SK-N-SH (cell line): ENCODE results near the gene SHROOM2. TPM values are rescaled to one million over a fixed set of nuclear protein-coding genes. Genes with fewer than 3 reads are reported as not detected.
"Not testable (repeated sequence)": the region's sequence is repeated elsewhere in the genome, so short reads cannot be mapped to it uniquely, and the experiment has no call there.

ENCODE experiments used
- CTCF ChIA-PET: fragments of 300-600, 350-600 bp; formaldehyde crosslinking; extraction: SDS; loops from one replicate; lab custom pipeline; 2021; lab: Yijun Ruan, JAX
- POLR2A ChIA-PET: fragments of 350-600 bp; sonication (Branson Sonifier 250); formaldehyde crosslinking; extraction: SDS; loops from one replicate; lab custom pipeline; 2020; ENCODE audit warnings: antibody characterized with exemption, inconsistent platforms; lab: Yijun Ruan, JAX
- DNase-seq: peaks from one replicate; pipeline ENCODE4 v3.0.0; 2012
- H2AFZ ChIP-seq: fragments of 200-600 bp; sonication (generic); 2 replicates; pipeline ENCODE4 v1.8.1; 2016; ENCODE audit warnings: antibody characterized with exemption, mild to moderate bottlenecking, low read depth
- H3F3A ChIP-seq: fragments of 200-600 bp; sonication (generic); replicated peaks from 2 replicates; pipeline ENCODE3; 2016; ENCODE audit warnings: antibody characterized with exemption, mild to moderate bottlenecking; ENCODE audit not compliant: insufficient read depth
- H3K27ac ChIP-seq, 2 experiments: fragments of 200-500 bp in 1 of 2; fragments of 200-600 bp in 1 of 2; sonication (Bioruptor generic) in 1 of 2; sonication (generic), shearing (Covaris generic) in 1 of 2; 2 replicates each; pipeline versions ENCODE4 v1.5.1 to v1.6.1; 2014 to 2016; ENCODE audit warnings: low read depth in 2 of 2, inconsistent platforms in 1 of 2, low read length in 1 of 2, mild to moderate bottlenecking in 1 of 2, mixed read lengths in 1 of 2
- H3K27me3 ChIP-seq: fragments of 200-600 bp; sonication (generic), shearing (Covaris generic); 2 replicates; pipeline ENCODE4 v1.6.1; 2016; ENCODE audit warnings: mixed run types; ENCODE audit not compliant: insufficient read depth
- H3K36me3 ChIP-seq, 2 experiments: fragments of 200-500 bp in 1 of 2; fragments of 200-600 bp in 1 of 2; sonication (Bioruptor generic) in 1 of 2; sonication (generic) in 1 of 2; replicated peaks in 1 of 2; 2 replicates each; pipeline versions ENCODE3 to v1.5.1; 2014 to 2016; ENCODE audit warnings: low read length in 1 of 2, mild to moderate bottlenecking in 1 of 2; ENCODE audit not compliant: insufficient read depth in 2 of 2, control insufficient read depth in 1 of 2
- H3K4me1 ChIP-seq, 2 experiments: fragments of 200-500 bp in 1 of 2; fragments of 200-600 bp in 1 of 2; sonication (Bioruptor generic) in 1 of 2; sonication (generic), shearing (Covaris generic) in 1 of 2; 2 replicates each; pipeline versions ENCODE4 v1.5.1 to v1.6.1; 2014 to 2016; ENCODE audit warnings: low read depth in 1 of 2, low read length in 1 of 2, mixed run types in 1 of 2; ENCODE audit not compliant: insufficient read depth in 2 of 2, control insufficient read depth in 1 of 2
- H3K4me2 ChIP-seq: fragments of 200-600 bp; sonication (generic), shearing (Covaris generic); 2 replicates; pipeline ENCODE4 v1.6.1; 2017; ENCODE audit warnings: mixed run types
- H3K4me3 ChIP-seq, 2 experiments: fragments of 200-500 bp in 1 of 2; fragments of 200-600 bp in 1 of 2; sonication (Bioruptor generic) in 1 of 2; sonication (generic), shearing (Covaris generic) in 1 of 2; 2 replicates each; pipeline versions ENCODE4 v1.5.1 to v1.8.1; 2014 to 2016; ENCODE audit warnings: low read depth in 2 of 2, inconsistent platforms in 1 of 2, low read length in 1 of 2, mild to moderate bottlenecking in 1 of 2, mixed read lengths in 1 of 2, moderate library complexity in 1 of 2
- H3K79me2 ChIP-seq: fragments of 200-600 bp; sonication (generic); 2 replicates; pipeline ENCODE4 v1.8.1; 2017; ENCODE audit warnings: mild to moderate bottlenecking; ENCODE audit not compliant: insufficient read depth
- H3K9ac ChIP-seq: fragments of 200-600 bp; sonication (generic); 2 replicates; pipeline ENCODE4 v1.6.1; 2017; ENCODE audit warnings: mixed run types
- H3K9me2 ChIP-seq: fragments of 200-600 bp; sonication (generic); 2 replicates; pipeline ENCODE4 v1.6.1; 2017; ENCODE audit warnings: mixed run types
- H3K9me3 ChIP-seq: fragments of 200-600 bp; sonication (generic); 2 replicates; pipeline ENCODE4 v1.6.1; 2017; ENCODE audit warnings: mixed run types, mild to moderate bottlenecking, moderate library complexity
- H4K20me1 ChIP-seq: fragments of 200-600 bp; sonication (generic); 2 replicates; pipeline ENCODE4 v1.6.1; 2017; ENCODE audit warnings: mild to moderate bottlenecking, mixed run types; ENCODE audit not compliant: insufficient read depth
- GATA2 ChIP-seq: sonication (generic); formaldehyde crosslinking; IDR thresholded peaks from 2 replicates; pipeline ENCODE4 v1.5.0; 2020; ENCODE audit warnings: mild to moderate bottlenecking, missing genetic modification reagents
- NRF1 ChIP-seq: IDR thresholded peaks from 2 replicates; pipeline ENCODE4 v1.6.1; 2012; ENCODE audit warnings: low read depth, mild to moderate bottlenecking, low read length
- RFX5 ChIP-seq: IDR thresholded peaks from 2 replicates; pipeline ENCODE4 v1.6.1; 2012; ENCODE audit warnings: mild to moderate bottlenecking, improper control_type of control experiment, low read length
- SIN3A ChIP-seq: IDR thresholded peaks from 2 replicates; pipeline ENCODE4 v1.6.1; 2012; ENCODE audit warnings: low read depth, mild to moderate bottlenecking, low read length, moderate library complexity, borderline replicate concordance
- TCF12 ChIP-seq: IDR thresholded peaks from 2 replicates; pipeline ENCODE4 v1.4.0; 2012
- TEAD4 ChIP-seq: IDR thresholded peaks from 2 replicates; pipeline ENCODE4 v1.4.0; 2012; ENCODE audit warnings: mild to moderate bottlenecking, borderline replicate concordance; ENCODE audit not compliant: insufficient read depth
- WGBS: methylation state at CpG from one replicate; pipeline ENCODE4 v1.1.6; 2017; ENCODE audit warnings: low lambda C conversion rate; 5-methylcytosine and 5-hydroxymethylcytosine counted together
- polyA plus RNA-seq, 3 experiments: library from polyadenylated mRNA; depleted of rRNA; stranded (reverse); fragments of >200 nt; gene quantifications; 2 replicates each; pipeline ENCODE4 v1.2.3, GENCODE V29; 2012
- TF ChIP-seq, protein P1 (sequence below): fragments of 150-350 bp; IDR thresholded peaks from 2 replicates; pipeline ENCODE4 v1.6.1; 2016; ENCODE audit warnings: mild to moderate bottlenecking, low read depth, low read length
- TF ChIP-seq, protein P2 (sequence below): IDR thresholded peaks from 2 replicates; pipeline ENCODE4 v1.4.0; 2012; ENCODE audit warnings: low read depth, borderline replicate concordance

Gene SHROOM2
- polyA plus RNA-seq, 1 of the 3 experiments (the other 2 are of a cell fraction) = not detected

DNA sequence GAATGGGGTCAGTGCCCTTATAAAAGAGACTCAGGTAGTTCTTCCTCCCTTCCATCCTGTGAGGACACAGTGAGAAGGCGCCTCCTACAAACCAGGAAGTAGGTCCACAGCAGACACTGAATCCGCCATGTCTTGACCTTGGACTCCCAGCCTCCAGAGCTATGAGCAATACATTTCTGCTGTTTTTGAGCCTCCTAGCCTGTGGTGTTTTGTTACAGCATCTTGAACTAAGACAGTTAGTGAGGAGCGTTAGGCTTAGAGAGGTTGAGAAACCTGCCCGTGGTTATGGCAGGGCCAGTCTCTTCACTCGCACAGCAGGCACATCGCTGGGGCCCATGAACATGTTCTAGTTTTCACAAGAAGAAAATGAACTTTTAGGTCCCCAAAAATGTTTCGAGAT is 19.7 kb downstream of the SHROOM2 start:
- Histone ChIP-seq H2AFZ (no peak overlapping the region), H3K79me2 (no peaks in the 10 kb centered on the region), H3K9me3 (no peaks in the 10 kb centered on the region), H3F3A (no peaks in the 10 kb centered on the region), H3K4me1 (no peaks in the 10 kb centered on the region), H4K20me1 (no peaks in the 10 kb centered on the region), H3K4me3 (no peak overlapping the region), H3K9me2 (no peaks in the 10 kb centered on the region), H3K36me3 (no peaks in the 10 kb centered on the region), H3K27me3 (no peaks in the 10 kb centered on the region), H3K4me2 (no peak overlapping the region), H3K27ac (no peak overlapping the region), H3K9ac (no peak overlapping the region)
- CTCF ChIA-PET = no interaction called here
- POLR2A ChIA-PET = no interaction called here
- TF ChIP-seq TCF12 = no peak
- TF ChIP-seq SIN3A = no peak
- no peak for TF ChIP-seq TEAD4
- no peak for TF ChIP-seq GATA2 (CRISPR knock-in tag)
- TF ChIP-seq, protein P1, sequence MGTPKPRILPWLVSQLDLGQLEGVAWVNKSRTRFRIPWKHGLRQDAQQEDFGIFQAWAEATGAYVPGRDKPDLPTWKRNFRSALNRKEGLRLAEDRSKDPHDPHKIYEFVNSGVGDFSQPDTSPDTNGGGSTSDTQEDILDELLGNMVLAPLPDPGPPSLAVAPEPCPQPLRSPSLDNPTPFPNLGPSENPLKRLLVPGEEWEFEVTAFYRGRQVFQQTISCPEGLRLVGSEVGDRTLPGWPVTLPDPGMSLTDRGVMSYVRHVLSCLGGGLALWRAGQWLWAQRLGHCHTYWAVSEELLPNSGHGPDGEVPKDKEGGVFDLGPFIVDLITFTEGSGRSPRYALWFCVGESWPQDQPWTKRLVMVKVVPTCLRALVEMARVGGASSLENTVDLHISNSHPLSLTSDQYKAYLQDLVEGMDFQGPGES = no peak
- TF ChIP-seq, protein P2, sequence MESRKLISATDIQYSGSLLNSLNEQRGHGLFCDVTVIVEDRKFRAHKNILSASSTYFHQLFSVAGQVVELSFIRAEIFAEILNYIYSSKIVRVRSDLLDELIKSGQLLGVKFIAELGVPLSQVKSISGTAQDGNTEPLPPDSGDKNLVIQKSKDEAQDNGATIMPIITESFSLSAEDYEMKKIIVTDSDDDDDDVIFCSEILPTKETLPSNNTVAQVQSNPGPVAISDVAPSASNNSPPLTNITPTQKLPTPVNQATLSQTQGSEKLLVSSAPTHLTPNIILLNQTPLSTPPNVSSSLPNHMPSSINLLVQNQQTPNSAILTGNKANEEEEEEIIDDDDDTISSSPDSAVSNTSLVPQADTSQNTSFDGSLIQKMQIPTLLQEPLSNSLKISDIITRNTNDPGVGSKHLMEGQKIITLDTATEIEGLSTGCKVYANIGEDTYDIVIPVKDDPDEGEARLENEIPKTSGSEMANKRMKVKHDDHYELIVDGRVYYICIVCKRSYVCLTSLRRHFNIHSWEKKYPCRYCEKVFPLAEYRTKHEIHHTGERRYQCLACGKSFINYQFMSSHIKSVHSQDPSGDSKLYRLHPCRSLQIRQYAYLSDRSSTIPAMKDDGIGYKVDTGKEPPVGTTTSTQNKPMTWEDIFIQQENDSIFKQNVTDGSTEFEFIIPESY = no peak
- no peak for TF ChIP-seq RFX5
- WGBS = 51% methylated on average over 7 of the region's 7 CpGs
- no peak for DNase-seq

DNA sequence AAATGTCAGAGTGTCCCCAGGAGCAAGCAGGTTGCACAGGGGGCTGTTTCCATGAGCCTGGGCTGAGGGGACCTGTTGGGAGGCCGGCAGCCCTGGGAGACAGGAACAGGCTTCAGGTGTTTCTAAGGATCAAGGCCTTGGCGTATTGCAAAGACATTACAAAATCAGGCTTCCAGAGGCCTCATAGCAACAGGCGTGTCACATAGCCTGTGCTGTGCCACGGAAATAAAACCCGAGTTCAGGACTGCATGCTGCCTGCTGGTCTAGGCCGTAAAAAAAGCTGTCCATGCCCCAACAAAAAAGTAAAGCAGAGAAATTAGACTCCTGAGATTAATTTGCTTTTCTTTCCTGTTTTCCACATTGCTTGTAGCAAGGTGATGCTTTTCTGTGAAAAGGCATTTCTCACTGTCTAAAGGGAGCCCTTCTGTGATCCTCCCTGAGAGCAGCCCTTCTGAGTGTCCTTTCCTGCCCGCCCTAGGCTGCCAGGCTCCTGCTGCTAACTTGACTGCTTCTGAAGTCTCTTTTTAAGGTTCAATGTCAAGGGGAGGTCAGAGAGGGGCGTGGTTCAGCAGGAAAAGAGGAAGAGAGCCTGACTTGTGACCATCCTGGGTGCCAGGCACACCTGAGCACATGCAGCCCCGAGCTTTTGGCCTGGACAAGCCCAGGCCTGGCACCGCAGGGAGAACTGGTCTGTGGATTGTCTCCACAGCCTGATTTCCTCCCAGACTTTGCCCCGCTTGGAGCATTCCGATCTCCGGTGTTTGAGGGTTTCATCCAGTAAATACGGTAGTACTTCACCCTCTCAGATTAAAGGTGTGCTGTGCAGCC is 21.3 kb downstream of the SHROOM2 start:
- no peak overlapping the region for H3K4me3 ChIP-seq
- H3K27ac ChIP-seq = no peak overlapping the region
- DNase-seq = no peak
- H3K4me2 ChIP-seq = no peak overlapping the region
- H3K9me3 ChIP-seq = no peaks in the 10 kb centered on the region
- no peaks in the 10 kb centered on the region for H3K4me1 ChIP-seq
- H4K20me1 ChIP-seq = no peaks in the 10 kb centered on the region
- H3K9me2 ChIP-seq = no peaks in the 10 kb centered on the region
- TF ChIP-seq NRF1 = no peak
- WGBS = 37% methylated on average over 9 of the region's 14 CpGs
- H3K9ac ChIP-seq = no peak overlapping the region
- no peaks in the 10 kb centered on the region for H3F3A ChIP-seq
- POLR2A ChIA-PET = no interaction called here
- H3K79me2 ChIP-seq = no peaks in the 10 kb centered on the region
- CTCF ChIA-PET = no interaction called here
- no peaks in the 10 kb centered on the region for H3K27me3 ChIP-seq
- H2AFZ ChIP-seq = no peak overlapping the region
- no peaks in the 10 kb centered on the region for H3K36me3 ChIP-seq

DNA sequence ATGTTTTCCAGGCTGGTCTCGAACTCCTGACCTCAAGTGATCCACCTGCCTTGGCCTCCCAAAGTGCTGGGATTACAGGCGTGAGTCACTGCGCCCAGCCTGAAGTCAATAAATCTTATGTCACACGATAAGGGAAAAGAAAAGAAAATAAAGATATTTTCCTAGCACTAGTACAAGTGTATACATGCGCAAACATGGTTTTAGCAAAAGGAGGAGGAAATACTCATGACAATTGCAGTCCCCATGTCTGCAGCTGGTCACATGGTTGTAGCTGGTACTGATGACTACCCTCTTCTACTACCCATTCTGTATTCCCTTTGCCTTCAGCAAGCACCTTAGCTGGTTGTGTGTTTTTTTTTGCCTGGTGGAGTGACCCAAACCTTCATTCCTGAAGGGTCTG is 23.6 kb downstream of the SHROOM2 start:
- 28% methylated on average over 5 of the region's 5 CpGs for WGBS
- POLR2A ChIA-PET, H3K9me2 ChIP-seq: not testable (repeated sequence)

DNA sequence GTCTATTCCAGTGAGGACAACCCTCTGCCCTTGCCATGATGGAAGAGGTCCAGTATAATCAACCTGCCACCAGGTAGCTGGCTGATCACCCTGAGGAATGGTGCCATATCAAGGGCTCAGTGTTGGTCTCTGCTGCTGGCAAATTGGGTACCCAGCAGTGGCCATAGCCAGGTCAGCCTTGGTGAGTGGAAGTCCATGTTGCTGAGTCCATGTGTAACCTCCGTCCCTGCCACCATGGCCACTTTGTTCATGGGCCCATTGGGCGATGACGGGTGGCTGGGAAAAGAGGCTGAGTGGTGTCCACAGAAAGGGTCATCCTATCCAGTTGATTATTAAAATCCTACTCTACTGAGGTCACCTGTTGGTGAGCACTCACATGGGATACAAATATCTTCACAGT is 24.9 kb downstream of the SHROOM2 start:
- H3K27me3 ChIP-seq, POLR2A ChIA-PET, CTCF ChIA-PET, H3K4me2 ChIP-seq, H2AFZ ChIP-seq, H3K27ac ChIP-seq, H3K9ac ChIP-seq, H3K4me3 ChIP-seq, H3K4me1 ChIP-seq, H4K20me1 ChIP-seq, H3K79me2 ChIP-seq, H3F3A ChIP-seq, H3K36me3 ChIP-seq, DNase-seq, H3K9me2 ChIP-seq, H3K9me3 ChIP-seq: not testable (repeated sequence)
- 39% methylated on average over 2 of the region's 3 CpGs for WGBS

More for the DNA sequence above, 23.6 kb downstream of the SHROOM2 start:
- H3K79me2 ChIP-seq, H3K36me3 ChIP-seq, H2AFZ ChIP-seq, DNase-seq, H3K4me3 ChIP-seq, H3K27ac ChIP-seq, H4K20me1 ChIP-seq, H3K27me3 ChIP-seq, H3K4me1 ChIP-seq, H3K4me2 ChIP-seq, CTCF ChIA-PET, H3K9me3 ChIP-seq, H3F3A ChIP-seq, H3K9ac ChIP-seq: not testable (repeated sequence)
